COLO668 (cell line): ENCODE data around the gene LYZL2.
A peak's percentile ranks its signal among the peaks of the same experiment; 100 is the strongest.
"Not testable (repeated sequence)": the region's sequence is repeated elsewhere in the genome, so short reads cannot be mapped to it uniquely, and the experiment has no call there.

Experiments used
- DNase-seq: peaks from one replicate; lab custom pipeline; 2025; ENCODE audit not compliant: unreplicated experiment; lab: John Stamatoyannopoulos, UW

LYZL2 gene

GRCh38 chr10:30629653-30630052 lies at the start of gene LYZL2:
LYZL2 (minus strand) TSS chr10:30629753; CDS start chr10:30626915, 2,838 bp downstream.
- DNase-seq = no peak

GRCh38 chr10:30677616-30678015 lies 48.1 kb upstream of the LYZL2 start:
- DNase-seq = not testable (repeated sequence)

GRCh38 chr10:30677146-30677545 lies 47.6 kb upstream of the LYZL2 start:
- not testable (repeated sequence) for DNase-seq

- DNase-seq = no peak
Measured at GRCh38 chr10:30675791-30676718, 46.5 kb upstream of the LYZL2 start.

- no peak for DNase-seq
Measured at GRCh38 chr10:30674796-30675195, 45.2 kb upstream of the LYZL2 start.

GRCh38 chr10:30673262-30673661 lies 43.7 kb upstream of the LYZL2 start:
- DNase-seq = not testable (repeated sequence)

- not testable (repeated sequence) for DNase-seq
Measured at GRCh38 chr10:30672338-30672737, 42.8 kb upstream of the LYZL2 start.

GRCh38 chr10:30671026-30671616 lies 41.6 kb upstream of the LYZL2 start:
- peak; percentile 18 for DNase-seq

- not testable (repeated sequence) for DNase-seq
Measured at GRCh38 chr10:30667982-30668381, 38.4 kb upstream of the LYZL2 start.

- not testable (repeated sequence) for DNase-seq
Measured at GRCh38 chr10:30663403-30663802, 33.9 kb upstream of the LYZL2 start.

- DNase-seq = no peak
Measured at GRCh38 chr10:30662814-30663213, 33.3 kb upstream of the LYZL2 start.

GRCh38 chr10:30660314-30660713 lies 30.8 kb upstream of the LYZL2 start:
- not testable (repeated sequence) for DNase-seq

- no peak for DNase-seq
Measured at GRCh38 chr10:30656233-30656632, 26.7 kb upstream of the LYZL2 start.

GRCh38 chr10:30655001-30655400 lies 25.4 kb upstream of the LYZL2 start:
- DNase-seq = not testable (repeated sequence)

- DNase-seq = not testable (repeated sequence)
Measured at GRCh38 chr10:30651470-30652397, 22.2 kb upstream of the LYZL2 start.

- no peak for DNase-seq
Measured at GRCh38 chr10:30647089-30647488, 17.5 kb upstream of the LYZL2 start.

GRCh38 chr10:30645340-30645827 lies 15.8 kb upstream of the LYZL2 start:
- DNase-seq = peak; percentile 4

GRCh38 chr10:30644408-30644861 lies 14.9 kb upstream of the LYZL2 start:
- not testable (repeated sequence) for DNase-seq

GRCh38 chr10:30643557-30644199 lies 14.1 kb upstream of the LYZL2 start:
- not testable (repeated sequence) for DNase-seq

GRCh38 chr10:30642856-30643255 lies 13.3 kb upstream of the LYZL2 start:
- not testable (repeated sequence) for DNase-seq
